NCI-H526 (cell line): ENCODE measurements around the gene ATP2A2.
A peak's percentile ranks its signal among the peaks of the same experiment; 100 is the strongest.
"Not testable (repeated sequence)": the region's sequence is repeated elsewhere in the genome, so short reads cannot be mapped to it uniquely, and the experiment has no call there.

Experiments used
- DNase-seq, 2 experiments: peaks; one replicate each; lab custom pipeline; 2025; lab: John Stamatoyannopoulos, UW

The ATP2A2 gene

DNA sequence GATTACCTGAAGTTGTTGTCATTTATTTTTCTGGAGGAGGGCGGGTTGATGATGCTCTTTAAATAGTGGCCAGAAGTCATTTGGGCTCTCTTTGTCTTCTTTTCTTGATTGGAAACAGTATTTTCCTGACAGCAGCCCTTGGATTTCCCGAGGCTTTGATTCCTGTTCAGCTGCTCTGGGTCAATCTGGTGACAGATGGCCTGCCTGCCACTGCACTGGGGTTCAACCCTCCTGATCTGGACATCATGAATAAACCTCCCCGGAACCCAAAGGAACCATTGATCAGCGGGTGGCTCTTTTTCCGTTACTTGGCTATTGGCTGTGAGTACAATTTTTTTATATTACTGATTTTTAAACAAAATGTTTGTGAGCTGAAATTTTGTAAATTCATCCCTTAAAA lies 62.1 kb downstream of the ATP2A2 start:
- DNase-seq = no peak

- no peak for DNase-seq
These were observed 62.9 kb downstream of the ATP2A2 start for GRCh38 chr12:110343736-110344555.

DNA sequence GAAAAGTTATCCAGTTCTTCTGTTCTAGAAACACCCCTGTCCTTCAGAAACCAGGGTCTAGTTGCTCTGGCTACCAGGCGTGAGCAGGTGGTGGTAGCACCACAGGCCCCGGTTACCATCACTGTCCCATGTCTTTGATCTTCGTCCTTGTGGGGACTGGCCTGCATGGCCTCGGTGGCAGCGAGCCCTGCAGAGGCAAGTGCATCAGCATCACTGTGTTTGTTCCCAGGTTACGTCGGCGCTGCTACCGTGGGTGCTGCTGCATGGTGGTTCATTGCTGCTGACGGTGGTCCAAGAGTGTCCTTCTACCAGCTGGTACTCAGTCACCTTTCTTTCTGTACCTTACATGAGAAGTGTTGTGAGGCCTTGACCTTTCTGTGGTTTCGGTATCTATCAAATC lies 63.6 kb downstream of the ATP2A2 start:
- no peak for DNase-seq

DNA sequence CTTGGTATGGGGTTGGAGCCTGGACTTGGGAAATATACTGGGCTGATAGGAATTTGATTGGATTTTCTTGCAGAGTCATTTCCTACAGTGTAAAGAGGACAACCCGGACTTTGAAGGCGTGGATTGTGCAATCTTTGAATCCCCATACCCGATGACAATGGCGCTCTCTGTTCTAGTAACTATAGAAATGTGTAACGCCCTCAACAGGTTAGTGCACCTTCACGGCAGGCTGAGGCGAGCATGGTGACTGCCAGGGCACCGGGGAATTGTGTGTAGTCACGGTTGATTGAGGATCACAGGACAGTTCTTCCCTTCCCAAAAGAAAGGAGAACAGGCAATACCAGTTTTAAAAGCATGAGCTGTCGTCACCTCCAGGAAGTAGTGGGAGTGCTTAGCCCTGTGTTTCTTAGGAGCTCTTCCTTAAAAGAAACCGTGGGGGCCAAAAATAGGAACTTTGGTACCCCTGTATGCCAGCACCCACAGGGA lies 64.2 kb downstream of the ATP2A2 start:
- peak; percentile 79 to 81 for DNase-seq

GRCh38 chr12:110345963-110346362 lies 64.9 kb downstream of the ATP2A2 start:
- DNase-seq = no peak

- DNase-seq = no peak
These were observed 66.7 kb downstream of the ATP2A2 start for GRCh38 chr12:110347767-110348166.

GRCh38 chr12:110348431-110349059 lies 67.5 kb downstream of the ATP2A2 start:
- DNase-seq = no peak

DNA sequence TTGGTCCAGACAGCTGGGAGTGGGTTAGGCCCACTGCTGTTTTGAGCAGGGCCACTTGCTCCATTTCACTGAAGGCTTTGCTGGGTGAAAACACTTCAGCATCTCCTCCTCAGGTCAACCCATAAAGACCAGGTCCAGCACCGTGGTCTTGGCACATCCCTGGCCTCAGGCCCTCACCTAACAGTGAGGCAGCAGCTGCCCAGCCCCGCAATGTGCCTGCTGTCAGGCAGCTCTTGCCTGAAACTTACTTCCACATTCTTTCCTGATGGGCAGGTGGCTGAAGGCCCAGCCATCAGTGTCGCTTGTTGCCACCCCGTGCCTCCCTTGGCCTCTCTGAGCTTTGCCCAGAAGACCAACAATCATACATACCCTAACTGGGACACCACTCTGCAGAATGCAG lies 68.0 kb downstream of the ATP2A2 start:
- DNase-seq = no peak

DNA sequence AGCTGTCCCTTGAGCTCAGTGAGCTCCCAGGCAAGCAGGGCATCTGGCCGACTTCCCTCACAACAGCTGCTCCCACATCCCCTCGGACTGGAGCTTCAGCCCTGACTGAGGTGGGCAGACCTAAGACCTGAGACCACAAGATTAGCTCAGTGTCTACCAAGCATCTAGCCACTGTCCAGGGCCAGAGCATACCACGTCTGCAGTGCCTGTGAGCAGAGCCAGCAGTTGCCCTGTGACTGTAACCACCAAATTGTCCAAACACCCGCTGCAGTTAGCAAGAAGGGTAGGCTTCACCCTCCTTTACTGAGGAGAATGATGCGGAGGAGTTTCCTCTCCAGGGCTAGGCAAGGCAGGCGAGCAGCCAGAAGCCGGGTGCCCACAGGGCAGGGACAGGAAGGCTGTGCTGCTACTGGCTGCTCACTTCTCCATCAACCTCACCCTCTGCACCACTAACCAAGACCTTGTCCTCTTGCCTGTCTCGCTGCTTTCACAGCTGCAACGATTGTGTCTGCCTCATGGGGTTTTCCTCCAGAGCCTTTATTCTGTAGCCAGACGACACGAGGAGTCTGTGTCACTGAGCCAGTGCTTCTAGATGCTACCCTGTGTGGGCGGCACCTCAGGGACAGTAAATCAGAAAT lies 68.6 kb downstream of the ATP2A2 start:
- DNase-seq = no peak

DNA sequence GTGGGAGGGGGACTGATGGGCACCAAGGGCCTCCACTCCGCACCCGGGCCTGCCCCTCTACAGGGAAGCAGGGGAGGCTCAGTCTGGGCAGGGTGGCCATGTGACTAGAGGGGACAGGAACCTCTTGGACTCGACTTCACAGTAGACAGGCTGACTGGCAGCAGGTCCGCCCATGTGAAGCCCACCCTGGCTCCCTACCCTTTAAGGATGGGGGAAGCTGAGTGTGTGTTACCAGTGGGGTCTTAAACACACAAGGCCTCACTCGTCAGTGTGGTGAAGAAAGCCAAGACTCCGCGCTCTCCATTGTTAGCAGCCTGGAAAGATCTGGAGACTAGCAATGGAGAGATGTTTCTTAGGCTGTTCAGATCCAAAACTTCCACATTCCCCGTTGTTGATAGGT lies 70.1 kb downstream of the ATP2A2 start:
- DNase-seq = no peak

GRCh38 chr12:110352401-110352800 lies 71.4 kb downstream of the ATP2A2 start:
- DNase-seq = no peak

GRCh38 chr12:110353211-110353965 lies 72.3 kb downstream of the ATP2A2 start:
- DNase-seq = no peak

DNA sequence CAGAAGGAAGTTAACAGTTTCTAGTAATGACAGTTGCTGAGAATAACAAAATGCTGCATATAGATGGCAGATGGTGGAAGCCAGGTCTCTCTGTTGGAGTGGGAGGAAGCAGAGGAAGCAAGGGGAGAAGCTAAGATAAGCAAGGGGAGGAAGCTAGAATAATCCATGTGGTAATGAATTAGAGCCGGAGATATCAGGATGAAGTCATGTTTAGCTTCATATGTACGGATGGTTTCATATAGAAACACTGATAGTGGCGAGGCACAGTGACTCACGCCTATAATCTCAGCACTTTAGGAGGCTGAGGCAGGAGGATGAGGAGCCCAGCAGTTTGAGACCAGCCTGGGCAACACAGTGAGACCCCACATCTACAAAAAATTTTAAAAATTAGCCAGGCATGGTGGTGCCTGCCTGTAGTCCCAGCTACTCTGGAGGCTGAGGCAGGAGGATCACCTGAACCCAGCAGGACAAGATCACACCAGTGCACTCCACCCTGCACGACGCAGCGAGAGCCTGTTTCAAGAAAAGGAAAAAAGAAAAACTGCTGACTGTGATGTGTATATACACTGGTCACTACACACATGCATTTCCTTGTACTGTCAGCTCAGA lies 73.2 kb downstream of the ATP2A2 start:
- DNase-seq = no peak

DNA sequence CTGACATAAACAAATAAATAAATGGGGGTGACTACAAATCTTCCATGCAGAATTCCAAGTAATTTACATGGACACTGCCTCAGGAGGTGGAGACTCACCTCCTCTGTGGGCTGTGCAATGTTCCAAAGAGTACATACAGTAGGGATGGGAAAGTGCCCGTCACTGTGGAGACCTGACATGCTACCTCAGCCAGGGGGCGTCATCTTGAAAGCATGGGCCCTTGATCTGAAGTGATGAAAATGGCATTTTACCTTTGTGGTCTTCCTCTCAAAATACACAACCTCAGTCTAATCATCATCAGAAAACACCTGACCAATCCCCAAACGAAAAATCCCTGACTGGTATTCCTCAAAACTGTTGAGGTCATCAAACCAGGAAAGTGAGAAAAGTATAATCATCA lies 74.0 kb downstream of the ATP2A2 start:
- DNase-seq = peak; percentile 18 to 60

DNA sequence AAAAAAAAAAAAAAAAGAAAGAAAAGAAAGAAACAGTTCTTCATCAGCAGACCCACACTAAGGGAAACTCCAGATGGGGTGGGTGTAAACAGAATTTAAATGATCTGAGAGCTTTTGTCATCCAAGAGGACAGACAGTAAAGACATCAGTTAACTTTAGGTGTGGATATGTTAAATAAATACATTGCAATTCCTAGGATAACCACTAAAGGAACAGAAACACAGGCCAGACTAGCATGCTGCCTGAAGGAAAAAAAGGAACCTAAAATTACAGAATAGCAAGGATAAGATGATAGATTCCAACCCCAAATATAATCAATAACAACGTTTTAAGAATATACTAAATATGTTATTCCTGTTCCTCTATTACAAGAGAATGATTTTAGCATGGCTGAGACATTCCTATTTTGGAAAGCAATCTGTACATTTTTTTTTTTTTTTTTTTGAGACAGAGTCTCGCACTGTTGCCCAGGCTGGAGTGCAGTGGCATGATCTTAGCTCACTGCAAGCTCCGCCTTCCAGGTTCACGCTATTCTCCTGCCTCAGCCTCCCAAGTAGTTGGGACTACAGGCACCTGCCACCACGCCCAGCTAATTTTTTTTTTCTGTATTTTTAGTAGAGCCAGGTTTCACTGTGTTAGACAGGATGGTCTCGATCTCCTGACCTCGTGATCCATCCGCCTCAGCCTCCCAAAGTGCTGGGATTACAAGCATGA lies 77.5 kb downstream of the ATP2A2 start:
- DNase-seq = not testable (repeated sequence)

DNA sequence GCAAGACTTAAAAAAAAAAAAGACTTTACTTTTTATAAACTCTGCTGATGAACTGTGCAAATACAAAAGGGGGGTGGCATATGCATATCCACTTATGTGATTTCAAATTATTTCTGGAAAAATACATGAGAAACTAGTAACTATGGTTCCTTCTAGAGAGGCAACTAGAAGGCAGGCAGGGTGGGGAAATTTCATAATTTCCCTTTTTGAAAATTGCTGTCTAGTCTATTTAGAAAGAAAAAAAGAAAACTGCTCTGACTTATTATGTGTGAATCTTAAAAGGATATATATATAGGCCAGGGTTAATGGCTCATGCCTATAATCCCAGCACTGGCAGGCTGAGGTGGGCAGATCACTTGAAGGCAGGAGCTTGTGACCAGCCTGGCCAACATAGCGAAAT lies 80.2 kb downstream of the ATP2A2 start:
- no peak for DNase-seq

GRCh38 chr12:110365489-110366320 lies 84.7 kb downstream of the ATP2A2 start:
- no peak for DNase-seq

GRCh38 chr12:110366321-110367142 lies 85.5 kb downstream of the ATP2A2 start:
- DNase-seq = no peak

GRCh38 chr12:110367181-110367864 lies 86.3 kb downstream of the ATP2A2 start:
- DNase-seq = no peak
